HL-60 (cell line): ENCODE measurements around the gene GPNMB.

Source experiments
- DNase-seq, 2 experiments: peaks; one replicate each; pipeline ENCODE4 v3.0.0-alpha.2; 2010 to 2020; ENCODE audit warnings: low read depth in 1 of 2, low spot score in 1 of 2
- H3K27ac ChIP-seq: fragments of 250-450 bp; sonication (Bioruptor Pico); replicated peaks from 2 replicates; pipeline ENCODE4 v1.5.1; 2020; ENCODE audit warnings: mild to moderate bottlenecking, moderate library complexity
- H3K27me3 ChIP-seq: fragments of 250-450 bp; sonication (Bioruptor Pico); 2 replicates; pipeline ENCODE4 v1.5.1; 2021; ENCODE audit warnings: mild to moderate bottlenecking, moderate library complexity; ENCODE audit not compliant: insufficient read depth, poor library complexity, severe bottlenecking
- H3K4me3 ChIP-seq: replicated peaks from 2 replicates; pipeline ENCODE4 v1.5.1; 2011; ENCODE audit warnings: mild to moderate bottlenecking, control low read depth, low read length; ENCODE audit not compliant: insufficient read depth
- CTCF ChIP-seq: IDR thresholded peaks from one replicate; pipeline ENCODE4 v1.5.1; 2011; ENCODE audit warnings: low read length, control low read depth, inconsistent platforms; ENCODE audit not compliant: insufficient read depth
- GABPA ChIP-seq: IDR thresholded peaks from 2 replicates; pipeline ENCODE4 v1.6.1; 2012; ENCODE audit warnings: low read depth
- POLR2AphosphoS5 ChIP-seq: IDR thresholded peaks from 2 replicates; pipeline ENCODE4 v1.6.1; 2012; ENCODE audit warnings: low read depth
- SPI1 ChIP-seq: IDR thresholded peaks from 2 replicates; pipeline ENCODE4 v1.6.1; 2012; ENCODE audit warnings: low read depth, mild to moderate bottlenecking, borderline replicate concordance
- TF ChIP-seq, protein P1 (sequence below): IDR thresholded peaks from 2 replicates; pipeline ENCODE4 v1.6.1; 2012; ENCODE audit warnings: low read depth; ENCODE audit not compliant: insufficient replicate concordance

The GPNMB gene

GRCh38 chr7:23247046-23247602, 549 bp downstream of the GPNMB start:
- TF ChIP-seq SPI1: no peak
- no peak for TF ChIP-seq CTCF
- TF ChIP-seq POLR2AphosphoS5: no peak
- no peak for TF ChIP-seq GABPA
- Histone ChIP-seq H3K27me3 (no peaks in the 10 kb centered on the region), H3K27ac (peak overlapping the region; percentile 60; the same call in 1 of the 2 replicates), H3K4me3 (peak overlapping the region; percentile 51)
- DNase-seq: no peak

- TF ChIP-seq, protein P1, sequence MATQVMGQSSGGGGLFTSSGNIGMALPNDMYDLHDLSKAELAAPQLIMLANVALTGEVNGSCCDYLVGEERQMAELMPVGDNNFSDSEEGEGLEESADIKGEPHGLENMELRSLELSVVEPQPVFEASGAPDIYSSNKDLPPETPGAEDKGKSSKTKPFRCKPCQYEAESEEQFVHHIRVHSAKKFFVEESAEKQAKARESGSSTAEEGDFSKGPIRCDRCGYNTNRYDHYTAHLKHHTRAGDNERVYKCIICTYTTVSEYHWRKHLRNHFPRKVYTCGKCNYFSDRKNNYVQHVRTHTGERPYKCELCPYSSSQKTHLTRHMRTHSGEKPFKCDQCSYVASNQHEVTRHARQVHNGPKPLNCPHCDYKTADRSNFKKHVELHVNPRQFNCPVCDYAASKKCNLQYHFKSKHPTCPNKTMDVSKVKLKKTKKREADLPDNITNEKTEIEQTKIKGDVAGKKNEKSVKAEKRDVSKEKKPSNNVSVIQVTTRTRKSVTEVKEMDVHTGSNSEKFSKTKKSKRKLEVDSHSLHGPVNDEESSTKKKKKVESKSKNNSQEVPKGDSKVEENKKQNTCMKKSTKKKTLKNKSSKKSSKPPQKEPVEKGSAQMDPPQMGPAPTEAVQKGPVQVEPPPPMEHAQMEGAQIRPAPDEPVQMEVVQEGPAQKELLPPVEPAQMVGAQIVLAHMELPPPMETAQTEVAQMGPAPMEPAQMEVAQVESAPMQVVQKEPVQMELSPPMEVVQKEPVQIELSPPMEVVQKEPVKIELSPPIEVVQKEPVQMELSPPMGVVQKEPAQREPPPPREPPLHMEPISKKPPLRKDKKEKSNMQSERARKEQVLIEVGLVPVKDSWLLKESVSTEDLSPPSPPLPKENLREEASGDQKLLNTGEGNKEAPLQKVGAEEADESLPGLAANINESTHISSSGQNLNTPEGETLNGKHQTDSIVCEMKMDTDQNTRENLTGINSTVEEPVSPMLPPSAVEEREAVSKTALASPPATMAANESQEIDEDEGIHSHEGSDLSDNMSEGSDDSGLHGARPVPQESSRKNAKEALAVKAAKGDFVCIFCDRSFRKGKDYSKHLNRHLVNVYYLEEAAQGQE: peak; percentile 39
- TF ChIP-seq POLR2AphosphoS5 (peak; percentile 39; the same call in 1 of the 2 replicates), GABPA (no peak), CTCF (no peak), SPI1 (peak; percentile 99)
- DNase-seq: peak in 1 of 2 experiments; percentile 77
- Histone ChIP-seq H3K4me3 (peak overlapping the region; percentile 51), H3K27me3 (no peaks in the 10 kb centered on the region), H3K27ac (peak overlapping the region; percentile 60)
Measured at GRCh38 chr7:23247603-23248335, 1.2 kb downstream of the GPNMB start.

DNA sequence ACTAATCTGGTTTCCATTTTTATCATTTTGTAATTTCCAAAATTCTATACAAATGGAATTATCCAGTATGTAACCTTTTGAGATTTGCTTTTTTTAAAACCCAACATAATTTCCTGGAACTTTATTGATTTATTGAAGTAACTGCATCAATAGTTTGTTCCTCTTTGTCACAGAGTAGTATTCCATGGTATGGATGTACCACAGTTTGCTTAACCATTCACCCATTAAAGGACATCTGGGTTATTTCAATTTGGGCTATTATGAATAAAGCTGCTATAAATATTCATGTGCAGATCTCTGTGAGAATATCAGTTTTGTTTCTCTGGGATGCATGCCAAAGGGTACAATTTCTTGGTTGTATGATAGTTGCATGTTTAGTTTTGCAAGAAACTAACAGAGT, 2.9 kb downstream of the GPNMB start:
- Histone ChIP-seq H3K27ac (no peak overlapping the region), H3K4me3 (no peak overlapping the region), H3K27me3 (no peaks in the 10 kb centered on the region)
- no peak for DNase-seq
- TF ChIP-seq, protein P1: no peak
- TF ChIP-seq CTCF (no peak), POLR2AphosphoS5 (no peak), SPI1 (no peak), GABPA (no peak)
